ENCODE results near the gene EQTN. TPM values are rescaled to one million over a fixed set of nuclear protein-coding genes. Genes with fewer than 3 reads are reported as not detected.

The EQTN gene
- total RNA-seq, 1 experiment from 2014 or later, result not detected

- H3K79me2 ChIP-seq (ENCODE audit: insufficient read depth, low read length), result no peaks in the 10 kb centered on the region
- intact Hi-C loops (cut with micrococcal nuclease), result loop anchor here (5.0 kb wide), 1 partner anchor 50 kb away; no protein-coding TSS in a partner anchor
- DNase-seq (ENCODE audit: low read depth, low spot score) (no peak), ATAC-seq (no peak)
- ChIA-PET CTCF (no interaction called here), POLR2A (no interaction called here), RAD21 (ENCODE audit: low non-redundant PET in 1 of 2, low total read pairs in 2 of 2, uncharacterized antibody in 2 of 2, unreplicated experiment in 2 of 2) (no interaction called here)
- BruUV-seq (replicated peaks), result no TSS peak
- no peaks in the 10 kb centered on the region for H3K9me3 ChIP-seq (ENCODE audit: control insufficient read depth in 1 of 2, insufficient read depth in 1 of 2, low read depth in 1 of 2, low read length in 2 of 2)
- no peak overlapping the region for H3K9ac ChIP-seq (ENCODE audit: low read length)
- H3K4me1 ChIP-seq (ENCODE audit: control insufficient read depth in 1 of 2, insufficient read depth in 2 of 2, low read length in 2 of 2), result peaks cover 0 to 4% of the 10 kb centered on the region in 2 experiments; a peak in 1 of 4 replicates
- H3K4me2 ChIP-seq (ENCODE audit: low read length), result no peak overlapping the region
- no peak overlapping the region for H3K4me3 ChIP-seq (replicated peaks in 1 of 2; ENCODE audit: low read depth in 1 of 2, low read length in 2 of 2)
- H3K27ac ChIP-seq (ENCODE audit: low read depth, low read length), result no peak overlapping the region
- no peaks in the 10 kb centered on the region for H3K36me3 ChIP-seq (ENCODE audit: control insufficient read depth in 1 of 2, insufficient read depth in 2 of 2, low read length in 2 of 2)
- no peaks in the 10 kb centered on the region for H4K20me1 ChIP-seq (ENCODE audit: insufficient read depth)
- no peaks in the 10 kb centered on the region for H3K27me3 ChIP-seq (ENCODE audit: insufficient read depth, low read length)
- TF ChIP-seq POLR2AphosphoS5 (IDR thresholded peaks at IDR 0.05; ENCODE audit: low read depth, low read length) (no peak), SIN3A (IDR thresholded peaks at IDR 0.05; ENCODE audit: low read depth) (no peak), EGR1 (IDR thresholded peaks at IDR 0.05; ENCODE audit: low read depth) (no peak), TCF7L2 (IDR thresholded peaks at IDR 0.05; ENCODE audit: borderline replicate concordance, extremely low read depth, insufficient read depth, insufficient read length) (no peak), EZH2phosphoT487 (IDR thresholded peaks at IDR 0.05; ENCODE audit: borderline replicate concordance) (no peak), ZFX (IDR thresholded peaks at IDR 0.05) (no peak), MAX (IDR thresholded peaks at IDR 0.05) (no peak), ATF3 (IDR thresholded peaks at IDR 0.05) (no peak), POLR2A (IDR thresholded peaks at IDR 0.05; ENCODE audit: borderline replicate concordance, extremely low read depth, insufficient read depth, insufficient read length) (no peak), SP1 (IDR thresholded peaks at IDR 0.05; ENCODE audit: low read depth) (no peak), ELF1 (IDR thresholded peaks at IDR 0.05; ENCODE audit: borderline replicate concordance, low read depth) (no peak), REST (IDR thresholded peaks at IDR 0.05; ENCODE audit: low read depth) (no peak), JUND (IDR thresholded peaks at IDR 0.05) (no peak), CEBPB (IDR thresholded peaks at IDR 0.05; ENCODE audit: low read depth) (no peak), ZBTB33 (IDR thresholded peaks at IDR 0.05; ENCODE audit: extremely low read depth, insufficient replicate concordance, low read length) (no peak), CTCF (IDR thresholded peaks at IDR 0.05 in 2 of 3, conservative IDR thresholded peaks at IDR 0.05 in 1 of 3; ENCODE audit: borderline replicate concordance in 1 of 3, insufficient read depth in 1 of 3, low read depth in 2 of 3, low read length in 2 of 3) (no peak), YY1 (IDR thresholded peaks at IDR 0.05; ENCODE audit: extremely low read depth, insufficient replicate concordance, low read depth, low read length) (no peak), CBX3 (IDR thresholded peaks at IDR 0.05; ENCODE audit: low read depth) (no peak), EZH2 (IDR thresholded peaks at IDR 0.05) (no peak), SRF (IDR thresholded peaks at IDR 0.05; ENCODE audit: low read depth) (no peak)
- H3K9me2 ChIP-seq (ENCODE audit: insufficient read depth), result no peaks in the 10 kb centered on the region
- H2AFZ ChIP-seq (ENCODE audit: low read depth, low read length, poor library complexity, severe bottlenecking), result no peak overlapping the region
These were observed 39.9 kb upstream of the EQTN start for GRCh38 chr9:27336829-27337228.

All from HCT116 (cell line).